ENCODE measurements around the gene PTPA. TPM values are rescaled to one million over a fixed set of nuclear protein-coding genes. Genes with fewer than 3 reads are reported as not detected.
A peak's percentile ranks its signal among the peaks of the same experiment; 100 is the strongest.

PTPA gene
- total and polyA plus RNA-seq, 9 of the 15 experiments (the other 6 are each of a cell fraction or from before 2014, with no cell fraction given), result 1.7 to 121 (median 72.6) TPM

DNA sequence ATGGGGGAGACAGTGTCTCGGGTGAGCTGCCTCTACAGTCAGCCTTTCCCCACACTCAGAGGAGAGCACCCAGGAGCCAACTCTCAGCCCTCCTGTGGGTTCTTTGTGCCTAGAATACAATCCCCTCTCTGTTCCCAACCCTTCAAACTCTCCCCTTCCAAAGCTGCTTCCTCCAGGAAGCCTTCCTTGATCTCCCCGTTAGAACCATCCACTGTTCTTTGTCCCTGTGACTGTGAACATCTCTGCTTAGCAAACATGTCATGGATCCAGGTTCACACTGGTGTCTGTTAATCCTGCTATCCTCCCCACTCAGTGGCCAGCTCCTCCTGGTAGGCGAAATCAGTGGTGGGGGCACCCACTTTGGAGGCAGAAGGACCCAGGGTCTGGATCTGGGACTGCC, 83.0 kb downstream of the PTPA start (continued):
- TF ChIP-seq, protein P1, sequence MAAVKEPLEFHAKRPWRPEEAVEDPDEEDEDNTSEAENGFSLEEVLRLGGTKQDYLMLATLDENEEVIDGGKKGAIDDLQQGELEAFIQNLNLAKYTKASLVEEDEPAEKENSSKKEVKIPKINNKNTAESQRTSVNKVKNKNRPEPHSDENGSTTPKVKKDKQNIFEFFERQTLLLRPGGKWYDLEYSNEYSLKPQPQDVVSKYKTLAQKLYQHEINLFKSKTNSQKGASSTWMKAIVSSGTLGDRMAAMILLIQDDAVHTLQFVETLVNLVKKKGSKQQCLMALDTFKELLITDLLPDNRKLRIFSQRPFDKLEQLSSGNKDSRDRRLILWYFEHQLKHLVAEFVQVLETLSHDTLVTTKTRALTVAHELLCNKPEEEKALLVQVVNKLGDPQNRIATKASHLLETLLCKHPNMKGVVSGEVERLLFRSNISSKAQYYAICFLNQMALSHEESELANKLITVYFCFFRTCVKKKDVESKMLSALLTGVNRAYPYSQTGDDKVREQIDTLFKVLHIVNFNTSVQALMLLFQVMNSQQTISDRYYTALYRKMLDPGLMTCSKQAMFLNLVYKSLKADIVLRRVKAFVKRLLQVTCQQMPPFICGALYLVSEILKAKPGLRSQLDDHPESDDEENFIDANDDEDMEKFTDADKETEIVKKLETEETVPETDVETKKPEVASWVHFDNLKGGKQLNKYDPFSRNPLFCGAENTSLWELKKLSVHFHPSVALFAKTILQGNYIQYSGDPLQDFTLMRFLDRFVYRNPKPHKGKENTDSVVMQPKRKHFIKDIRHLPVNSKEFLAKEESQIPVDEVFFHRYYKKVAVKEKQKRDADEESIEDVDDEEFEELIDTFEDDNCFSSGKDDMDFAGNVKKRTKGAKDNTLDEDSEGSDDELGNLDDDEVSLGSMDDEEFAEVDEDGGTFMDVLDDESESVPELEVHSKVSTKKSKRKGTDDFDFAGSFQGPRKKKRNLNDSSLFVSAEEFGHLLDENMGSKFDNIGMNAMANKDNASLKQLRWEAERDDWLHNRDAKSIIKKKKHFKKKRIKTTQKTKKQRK (IDR thresholded peaks at IDR 0.05; ENCODE audit: borderline replicate concordance, low read depth, low read length), result no peak
- TF ChIP-seq KDM1A (IDR thresholded peaks at IDR 0.05) (peak in 1 of 2 experiments; percentile 15; a peak in 1 of 4 replicates), BCOR (IDR thresholded peaks at IDR 0.05) (peak; percentile 17; the same call in 1 of the 2 replicates), KLF1 (tag; IDR thresholded peaks at IDR 0.05) (no peak), KDM2B (CRISPR knock-in tag; IDR thresholded peaks at IDR 0.05) (no peak), ASH1L (IDR thresholded peaks at IDR 0.05; ENCODE audit: borderline replicate concordance, low read depth, partially characterized antibody) (no peak)

DNA sequence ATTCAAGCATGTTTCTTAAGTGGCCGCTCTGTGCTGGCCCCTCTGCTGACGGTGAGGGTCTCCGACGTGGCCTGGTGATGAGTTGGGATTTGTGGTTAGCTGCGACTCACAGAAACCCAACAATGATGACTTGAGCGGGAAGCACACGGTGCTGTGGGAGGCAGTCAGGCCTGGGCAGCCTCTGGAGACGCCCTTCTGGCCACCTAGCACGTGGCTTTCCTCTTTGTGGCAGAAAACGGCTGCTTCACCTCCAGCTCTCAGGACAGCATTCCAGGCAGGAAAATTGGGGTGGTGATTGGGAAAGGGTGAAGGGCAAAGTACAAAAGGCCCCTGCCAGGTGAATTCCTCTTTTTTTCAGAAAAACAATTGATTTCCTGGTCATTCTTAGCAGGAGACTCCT, 84.4 kb downstream of the PTPA start:
- ChIA-PET POLR2A (interaction anchor here (1.2 kb wide), 1 partner anchor 18 kb away, joined by 4 read pairs; the partner anchor contains the start of gene IER5L), CTCF (ENCODE audit: low intra/inter-chr PET ratio) (no interaction called here)
- no peaks in the 10 kb centered on the region for H3K9me1 ChIP-seq (ENCODE audit: control insufficient read depth, insufficient read depth, low read length)
- TF ChIP-seq, protein P2, sequence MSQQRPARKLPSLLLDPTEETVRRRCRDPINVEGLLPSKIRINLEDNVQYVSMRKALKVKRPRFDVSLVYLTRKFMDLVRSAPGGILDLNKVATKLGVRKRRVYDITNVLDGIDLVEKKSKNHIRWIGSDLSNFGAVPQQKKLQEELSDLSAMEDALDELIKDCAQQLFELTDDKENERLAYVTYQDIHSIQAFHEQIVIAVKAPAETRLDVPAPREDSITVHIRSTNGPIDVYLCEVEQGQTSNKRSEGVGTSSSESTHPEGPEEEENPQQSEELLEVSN (IDR thresholded peaks at IDR 0.05; ENCODE audit: borderline replicate concordance in 1 of 2, extremely low read depth in 1 of 2, insufficient read depth in 1 of 2, insufficient read length in 1 of 2, low read depth in 1 of 2, low read length in 1 of 2, poor library complexity in 1 of 2, severe bottlenecking in 1 of 2), result peak; percentile 31 to 82
- TF ChIP-seq STAT5A (IDR thresholded peaks at IDR 0.05; ENCODE audit: borderline replicate concordance, low read length) (no peak), MAFG (tag; conservative IDR thresholded peaks at IDR 0.05) (no peak), L3MBTL2 (IDR thresholded peaks at IDR 0.05) (0 out of 2 replicates have a peak, but pooled peaks have one; percentile 22)
- TF ChIP-seq, protein P3, sequence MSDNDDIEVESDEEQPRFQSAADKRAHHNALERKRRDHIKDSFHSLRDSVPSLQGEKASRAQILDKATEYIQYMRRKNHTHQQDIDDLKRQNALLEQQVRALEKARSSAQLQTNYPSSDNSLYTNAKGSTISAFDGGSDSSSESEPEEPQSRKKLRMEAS (CRISPR knock-in tag; IDR thresholded peaks at IDR 0.05), result peak; percentile 60
- H3K27ac ChIP-seq (ENCODE audit: extremely low read depth, low read depth, low read length), result no peak overlapping the region
- no peaks in the 10 kb centered on the region for H3K36me3 ChIP-seq (ENCODE audit: control insufficient read depth, insufficient read depth, low read length)
- intact Hi-C loops (cut with micrococcal nuclease), result no loop called here
- peaks cover 0 to 8% of the 10 kb centered on the region in 2 experiments; a peak in 4 of 5 replicates for H3K4me1 ChIP-seq (replicated peaks in 1 of 2; ENCODE audit: control insufficient read depth in 2 of 2, insufficient read depth in 2 of 2, low read length in 2 of 2)
- no peaks in the 10 kb centered on the region; the same call in 1 of the 2 replicates for H3K9me3 ChIP-seq (replicated peaks; ENCODE audit: control insufficient read depth, insufficient read depth, low read depth, low read length)
- H2AFZ ChIP-seq (ENCODE audit: low read depth, low read length), result no peak overlapping the region
- H3K79me2 ChIP-seq (ENCODE audit: control insufficient read depth, insufficient read depth, low read length), result no peaks in the 10 kb centered on the region
- peak overlapping the region in 1 of 2 experiments; percentile 55; a peak in 1 of 4 replicates for H3K9ac ChIP-seq (ENCODE audit: insufficient read depth in 1 of 2, low read depth in 2 of 2, low read length in 2 of 2)
- no peak overlapping the region for H3K4me3 ChIP-seq
- BruUV-seq (replicated peaks), result no TSS peak
- WGBS (ENCODE audit: insufficient coverage, low coverage, missing lambda C conversion rate), result 23% methylated on average over 8 of the region's 10 CpGs
- DNase-seq (ENCODE audit: extremely low read depth in 1 of 4, low spot score in 3 of 4) (no peak), FAIRE-seq (no peak), ATAC-seq (no peak)
- no peak overlapping the region for H3K4me2 ChIP-seq (ENCODE audit: insufficient read depth, low read length)
- H3K27me3 ChIP-seq (ENCODE audit: control insufficient read depth in 2 of 2, insufficient read depth in 2 of 2, low read length in 2 of 2), result peaks cover 3 to 16% of the 10 kb centered on the region in 2 experiments; a peak in 3 of 5 replicates
- in situ Hi-C loops (cut with MboI), result no loop called here
- H4K20me1 ChIP-seq (replicated peaks; ENCODE audit: control insufficient read depth, insufficient read depth, low read length), result no peaks in the 10 kb centered on the region; the same call in 1 of the 2 replicates
